ENCODE measurements around the gene ERAS. TPM values are rescaled to one million over a fixed set of nuclear protein-coding genes. Genes with fewer than 3 reads are reported as not detected.
"Not testable (repeated sequence)": the region's sequence is repeated elsewhere in the genome, so short reads cannot be mapped to it uniquely, and the experiment has no call there.

ERAS gene
- total and polyA plus RNA-seq, 2 of the 13 experiments (the other 11 are each of a cell fraction or from before 2014, with no cell fraction given), result 0.21 to 0.22 TPM

DNA sequence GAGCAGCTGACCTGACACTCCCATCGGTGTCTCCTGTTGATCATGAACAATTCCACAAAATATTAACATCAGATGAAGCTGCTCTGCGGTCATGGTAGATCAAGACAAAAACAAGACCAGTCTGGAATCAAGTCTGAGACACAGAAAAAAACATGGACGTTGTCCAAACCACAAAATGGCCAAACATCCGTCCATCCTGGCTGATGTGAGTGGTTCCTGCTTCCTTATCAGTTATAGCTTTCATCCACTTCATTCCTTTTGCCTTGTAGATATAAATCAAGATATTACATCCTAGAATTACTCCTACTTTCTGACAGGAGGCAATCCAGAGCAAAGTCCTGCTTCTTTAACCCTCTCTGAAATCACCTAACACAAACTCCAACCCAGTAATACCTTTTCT is 37.9 kb downstream of the ERAS start (continued):
- TF ChIP-seq, protein P1, sequence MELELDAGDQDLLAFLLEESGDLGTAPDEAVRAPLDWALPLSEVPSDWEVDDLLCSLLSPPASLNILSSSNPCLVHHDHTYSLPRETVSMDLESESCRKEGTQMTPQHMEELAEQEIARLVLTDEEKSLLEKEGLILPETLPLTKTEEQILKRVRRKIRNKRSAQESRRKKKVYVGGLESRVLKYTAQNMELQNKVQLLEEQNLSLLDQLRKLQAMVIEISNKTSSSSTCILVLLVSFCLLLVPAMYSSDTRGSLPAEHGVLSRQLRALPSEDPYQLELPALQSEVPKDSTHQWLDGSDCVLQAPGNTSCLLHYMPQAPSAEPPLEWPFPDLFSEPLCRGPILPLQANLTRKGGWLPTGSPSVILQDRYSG (CRISPR knock-in tag; IDR thresholded peaks at IDR 0.05), result no peak
- TF ChIP-seq, protein P2, sequence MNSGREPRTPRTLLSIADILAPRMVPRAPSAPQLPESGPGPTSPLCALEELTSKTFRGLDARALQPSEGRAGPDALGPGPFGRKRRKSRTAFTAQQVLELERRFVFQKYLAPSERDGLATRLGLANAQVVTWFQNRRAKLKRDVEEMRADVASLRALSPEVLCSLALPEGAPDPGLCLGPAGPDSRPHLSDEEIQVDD (CRISPR knock-in tag; IDR thresholded peaks at IDR 0.05; ENCODE audit: borderline replicate concordance), result no peak

DNA sequence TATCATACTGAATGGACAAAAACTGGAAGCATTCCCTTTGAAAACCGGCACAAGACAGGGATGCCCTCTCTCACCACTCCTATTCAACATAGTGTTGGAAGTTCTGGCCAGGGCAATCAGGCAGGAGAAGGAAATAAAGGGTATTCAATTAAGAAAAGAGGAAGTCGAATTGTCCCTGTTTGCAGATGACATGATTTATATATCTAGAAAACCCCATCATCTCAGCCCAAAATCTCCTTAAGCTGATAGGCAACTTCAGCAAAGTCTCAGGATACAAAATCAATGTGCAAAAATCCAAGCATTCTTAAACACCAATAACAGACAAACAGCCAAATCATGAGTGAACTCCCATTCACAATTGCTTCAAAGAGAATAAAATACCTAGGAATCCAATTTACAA is 45.7 kb downstream of the ERAS start:
- FAIRE-seq; H3K27me3 ChIP-seq (ENCODE audit: control insufficient read depth in 1 of 2, insufficient read depth in 2 of 2, low read length in 2 of 2); H2AFZ ChIP-seq (ENCODE audit: low read length); ATAC-seq; DNase-seq (ENCODE audit: low spot score); H3K27ac ChIP-seq (ENCODE audit: extremely low read length, insufficient read depth, low read length); H3K79me2 ChIP-seq (ENCODE audit: insufficient read depth, low read length); H4K20me1 ChIP-seq (ENCODE audit: insufficient read depth, low read length); in situ Hi-C loops (cut with HindIII; ENCODE audit: extremely low pct_ligation_motif_present, low pct_unique_long_range_greater_than_20kb); H3K4me2 ChIP-seq (ENCODE audit: low read depth, low read length); POLR2A ChIA-PET; CTCF ChIA-PET (ENCODE audit: low intra/inter-chr PET ratio, low total read pairs); H3K9ac ChIP-seq (ENCODE audit: insufficient read depth, low read depth, low read length); BruUV-seq (replicated peaks); H3K36me3 ChIP-seq (replicated peaks in 1 of 2; ENCODE audit: control insufficient read depth in 1 of 2, insufficient read depth in 2 of 2, low read length in 2 of 2); H3K9me3 ChIP-seq (ENCODE audit: low read length); intact Hi-C loops (cut with micrococcal nuclease; ENCODE audit: unreplicated experiment); H3K4me3 ChIP-seq (replicated peaks in 1 of 3; ENCODE audit: insufficient read depth in 1 of 3, low read depth in 2 of 3, low read length in 3 of 3): not testable (repeated sequence)
- WGBS (ENCODE audit: low lambda C conversion rate), result 0% methylated on average over 2 of the region's 2 CpGs
- H3K4me1 ChIP-seq (ENCODE audit: insufficient read depth, low read length), result peaks cover 10% of the 10 kb centered on the region

DNA sequence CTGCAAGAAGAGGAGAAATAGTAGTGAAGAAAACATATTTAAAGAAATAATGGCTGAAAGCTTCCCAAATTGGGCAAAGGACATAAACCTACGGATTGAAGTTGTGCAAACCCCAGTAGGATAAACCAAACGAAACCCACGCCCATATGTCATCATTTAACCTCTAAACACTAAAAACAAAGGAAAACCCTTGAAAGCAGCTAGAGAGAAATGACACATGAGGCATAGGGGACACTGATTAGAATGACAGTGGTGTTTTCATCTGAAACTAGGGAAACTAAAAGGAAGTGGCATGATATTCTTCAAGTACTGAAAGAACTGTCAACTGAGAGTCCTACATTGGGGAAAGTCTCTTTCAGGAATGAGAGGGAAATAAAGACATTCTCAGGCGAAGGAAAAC is 50.6 kb downstream of the ERAS start:
- CTCF ChIA-PET (ENCODE audit: low intra/inter-chr PET ratio, low total read pairs); H3K27ac ChIP-seq (ENCODE audit: extremely low read length, insufficient read depth, low read length); H3K9me3 ChIP-seq (ENCODE audit: low read length); H3K9ac ChIP-seq (ENCODE audit: insufficient read depth, low read depth, low read length); BruUV-seq (replicated peaks); H3K79me2 ChIP-seq (ENCODE audit: insufficient read depth, low read length); H3K4me3 ChIP-seq (replicated peaks in 1 of 3; ENCODE audit: insufficient read depth in 1 of 3, low read depth in 2 of 3, low read length in 3 of 3); in situ Hi-C loops (cut with HindIII; ENCODE audit: extremely low pct_ligation_motif_present, low pct_unique_long_range_greater_than_20kb); H3K36me3 ChIP-seq (replicated peaks in 1 of 2; ENCODE audit: control insufficient read depth in 1 of 2, insufficient read depth in 2 of 2, low read length in 2 of 2); H2AFZ ChIP-seq (ENCODE audit: low read length); H3K27me3 ChIP-seq (ENCODE audit: control insufficient read depth in 1 of 2, insufficient read depth in 2 of 2, low read length in 2 of 2); H4K20me1 ChIP-seq (ENCODE audit: insufficient read depth, low read length); intact Hi-C loops (cut with micrococcal nuclease; ENCODE audit: unreplicated experiment); H3K4me1 ChIP-seq (ENCODE audit: insufficient read depth, low read length); H3K4me2 ChIP-seq (ENCODE audit: low read depth, low read length); POLR2A ChIA-PET; DNase-seq (ENCODE audit: low spot score); ATAC-seq; FAIRE-seq: not testable (repeated sequence)
- WGBS (ENCODE audit: low lambda C conversion rate), result 6% methylated on average over 4 of the region's 4 CpGs

Small RNA genes within 50 kb of the gene (small RNA-seq; reads per million reads assigned to genes)
- 0 reads per million in 3 experiments for gene RNU6-29P (ENCODE audit: insufficient read depth in 2 of 3, insufficient read length in 3 of 3, low read depth in 2 of 3, low replicate concordance in 1 of 3)

Other genes with a start within 250 kb of the ERAS start
- 19.3 and 28.7 TPM in 2 replicates for gene WDR13, start 229.0 kb upstream of the ERAS start, total RNA-seq (2016; rRNA removed; fragmentation: Illumina TruSeq; extraction: Trizol)
- gene WDR13, start 229.0 kb upstream of the ERAS start, polyA plus RNA-seq (2011; rRNA removed), result 37.1 and 52.7 TPM in 2 replicates
- not detected in 2 replicates for gene WAS, start 142.7 kb upstream of the ERAS start, total RNA-seq (2016; rRNA removed; fragmentation: Illumina TruSeq; extraction: Trizol)
- gene WAS, start 142.7 kb upstream of the ERAS start, polyA plus RNA-seq (2011; rRNA removed), result 0.11 and 0.18 TPM in 2 replicates
- 9.9 and 10.1 TPM in 2 replicates for gene SUV39H1, start 129.8 kb upstream of the ERAS start, total RNA-seq (2016; rRNA removed; fragmentation: Illumina TruSeq; extraction: Trizol)
- 3.2 and 5.2 TPM in 2 replicates for gene SUV39H1, start 129.8 kb upstream of the ERAS start, polyA plus RNA-seq (2011; rRNA removed)
- 0.73 and 0.93 TPM in 2 replicates for gene GLOD5, start 64.8 kb upstream of the ERAS start, total RNA-seq (2016; rRNA removed; fragmentation: Illumina TruSeq; extraction: Trizol)
- gene GLOD5, start 64.8 kb upstream of the ERAS start, polyA plus RNA-seq (2011; rRNA removed), result 1.3 and 1.5 TPM in 2 replicates
- 0.13 TPM in 1 of 2 replicates, not detected in the other for gene GATA1, start 39.9 kb upstream of the ERAS start, total RNA-seq (2016; rRNA removed; fragmentation: Illumina TruSeq; extraction: Trizol)
- gene GATA1, start 39.9 kb upstream of the ERAS start, polyA plus RNA-seq (2011; rRNA removed), result 0.05 TPM in 1 of 2 replicates, not detected in the other
- 57.8 and 80.4 TPM in 2 replicates for gene HDAC6, start 24.4 kb upstream of the ERAS start, total RNA-seq (2016; rRNA removed; fragmentation: Illumina TruSeq; extraction: Trizol)
- gene HDAC6, start 24.4 kb upstream of the ERAS start, polyA plus RNA-seq (2011; rRNA removed), result 93.6 and 113 TPM in 2 replicates
- 5.1 and 14.0 TPM in 2 replicates for gene PCSK1N, start 9.1 kb downstream of the ERAS start, total RNA-seq (2016; rRNA removed; fragmentation: Illumina TruSeq; extraction: Trizol)
- gene PCSK1N, start 9.1 kb downstream of the ERAS start, polyA plus RNA-seq (2011; rRNA removed), result 4.5 and 7.0 TPM in 2 replicates
- gene TIMM17B, start 71.3 kb downstream of the ERAS start, total RNA-seq (2016; rRNA removed; fragmentation: Illumina TruSeq; extraction: Trizol), result 53.4 and 56.0 TPM in 2 replicates
- 69.1 and 72.5 TPM in 2 replicates for gene TIMM17B, start 71.3 kb downstream of the ERAS start, polyA plus RNA-seq (2011; rRNA removed)
- gene PQBP1, start 71.4 kb downstream of the ERAS start, total RNA-seq (2016; rRNA removed; fragmentation: Illumina TruSeq; extraction: Trizol), result 80.9 and 99.4 TPM in 2 replicates
- gene PQBP1, start 71.4 kb downstream of the ERAS start, polyA plus RNA-seq (2011; rRNA removed), result 58.1 and 66.9 TPM in 2 replicates
- gene SLC35A2, start 85.1 kb downstream of the ERAS start, total RNA-seq (2016; rRNA removed; fragmentation: Illumina TruSeq; extraction: Trizol), result 17.2 and 32.1 TPM in 2 replicates
- 40.8 and 46.4 TPM in 2 replicates for gene SLC35A2, start 85.1 kb downstream of the ERAS start, polyA plus RNA-seq (2011; rRNA removed)
- 13.0 and 14.4 TPM in 2 replicates for gene PIM2, start 92.5 kb downstream of the ERAS start, total RNA-seq (2016; rRNA removed; fragmentation: Illumina TruSeq; extraction: Trizol)
- 15.8 and 17.4 TPM in 2 replicates for gene PIM2, start 92.5 kb downstream of the ERAS start, polyA plus RNA-seq (2011; rRNA removed)
- 16.9 and 18.4 TPM in 2 replicates for gene OTUD5, start 131.1 kb downstream of the ERAS start, total RNA-seq (2016; rRNA removed; fragmentation: Illumina TruSeq; extraction: Trizol)
- gene OTUD5, start 131.1 kb downstream of the ERAS start, polyA plus RNA-seq (2011; rRNA removed), result 42.2 and 44.8 TPM in 2 replicates
- gene KCND1, start 145.3 kb downstream of the ERAS start, total RNA-seq (2016; rRNA removed; fragmentation: Illumina TruSeq; extraction: Trizol), result 0.07 TPM in 1 of 2 replicates, not detected in the other
- 0.30 and 1.1 TPM in 2 replicates for gene KCND1, start 145.3 kb downstream of the ERAS start, polyA plus RNA-seq (2011; rRNA removed)
- gene GRIPAP1, start 175.8 kb downstream of the ERAS start, total RNA-seq (2016; rRNA removed; fragmentation: Illumina TruSeq; extraction: Trizol), result 15.0 and 16.1 TPM in 2 replicates
- 22.6 and 24.7 TPM in 2 replicates for gene GRIPAP1, start 175.8 kb downstream of the ERAS start, polyA plus RNA-seq (2011; rRNA removed)
- gene TFE3, start 216.8 kb downstream of the ERAS start, total RNA-seq (2016; rRNA removed; fragmentation: Illumina TruSeq; extraction: Trizol), result 8.8 and 12.3 TPM in 2 replicates
- 8.3 and 13.1 TPM in 2 replicates for gene TFE3, start 216.8 kb downstream of the ERAS start, polyA plus RNA-seq (2011; rRNA removed)
- gene CCDC120, start 232.5 kb downstream of the ERAS start, total RNA-seq (2016; rRNA removed; fragmentation: Illumina TruSeq; extraction: Trizol), result 0.89 and 1.3 TPM in 2 replicates
- 3.2 and 3.7 TPM in 2 replicates for gene CCDC120, start 232.5 kb downstream of the ERAS start, polyA plus RNA-seq (2011; rRNA removed)
- 0.33 TPM in 1 of 2 replicates, not detected in the other for gene PRAF2, start 247.5 kb downstream of the ERAS start, total RNA-seq (2016; rRNA removed; fragmentation: Illumina TruSeq; extraction: Trizol)
- 2.6 and 4.3 TPM in 2 replicates for gene PRAF2, start 247.5 kb downstream of the ERAS start, polyA plus RNA-seq (2011; rRNA removed)

Measured in HepG2 (cell line).